Endodermal cell (in vitro differentiated cells): Measurements from ENCODE around the gene GAS7. TPM values are rescaled to one million over a fixed set of nuclear protein-coding genes. Genes with fewer than 3 reads are reported as not detected.

ENCODE experiments used
- DNase-seq: peaks from one replicate; pipeline ENCODE4 v3.0.0-alpha.2; 2017
- H3K27ac ChIP-seq: 2 replicates; pipeline ENCODE4 v1.5.1; 2013; ENCODE audit warnings: mild to moderate bottlenecking, low read depth, low read length, moderate library complexity
- H3K27me3 ChIP-seq: 2 replicates; pipeline ENCODE4 v1.6.1; 2013; ENCODE audit warnings: mild to moderate bottlenecking, low read length, moderate library complexity; ENCODE audit not compliant: insufficient read depth, control insufficient read depth, poor library complexity, severe bottlenecking
- H3K36me3 ChIP-seq: 2 replicates; pipeline ENCODE4 v1.7.0; 2013; ENCODE audit warnings: mild to moderate bottlenecking, low read length, moderate library complexity; ENCODE audit not compliant: control insufficient read depth, insufficient read depth
- H3K4me1 ChIP-seq: one replicate; pipeline ENCODE4 v1.7.0; 2013; ENCODE audit warnings: low read length; ENCODE audit not compliant: control insufficient read depth, insufficient read depth
- H3K4me3 ChIP-seq: 2 replicates; pipeline ENCODE4 v1.5.1; 2013; ENCODE audit warnings: mild to moderate bottlenecking, low read length, moderate library complexity
- H3K9ac ChIP-seq: 2 replicates; pipeline ENCODE4 v1.6.1; 2013; ENCODE audit warnings: mild to moderate bottlenecking, low read length, moderate library complexity; ENCODE audit not compliant: poor library complexity, severe bottlenecking; ENCODE audit errors: extremely low read depth
- H3K9me3 ChIP-seq: 2 replicates; pipeline ENCODE4 v1.6.1; 2013; ENCODE audit warnings: mild to moderate bottlenecking, low read length, moderate library complexity; ENCODE audit not compliant: control insufficient read depth
- H3K27ac Mint-ChIP-seq: 2 replicates; pipeline ENCODE4 v1.8.0; 2020; ENCODE audit warnings: mixed read lengths
- H3K27me3 Mint-ChIP-seq: 2 replicates; pipeline ENCODE4 v1.8.0; 2021; ENCODE audit warnings: mild to moderate bottlenecking, mixed read lengths; ENCODE audit not compliant: insufficient read depth
- H3K36me3 Mint-ChIP-seq: 2 replicates; pipeline ENCODE4 v1.8.0; 2020; ENCODE audit warnings: low read depth, mixed read lengths
- H3K4me1 Mint-ChIP-seq: 2 replicates; pipeline ENCODE4 v1.8.0; 2020; ENCODE audit warnings: mixed read lengths
- H3K4me3 Mint-ChIP-seq: 2 replicates; pipeline ENCODE4 v1.8.0; 2020; ENCODE audit warnings: mild to moderate bottlenecking, moderate library complexity, mixed read lengths
- H3K9me3 Mint-ChIP-seq: 2 replicates; pipeline ENCODE4 v1.8.0; 2020; ENCODE audit warnings: mild to moderate bottlenecking, mixed read lengths
- CTCF ChIP-seq: fragments of 200-600 bp; sonication (generic); conservative IDR thresholded peaks from 2 replicates; pipeline ENCODE4 v1.5.0; 2021; ENCODE audit warnings: antibody characterized with exemption, mild to moderate bottlenecking
- WGBS, 2 experiments: methylation state at CpG; one replicate each; pipeline versions ENCODE4 v1.1.5 to v1.1.7; 2013; ENCODE audit warnings: missing lambda C conversion rate in 2 of 2, mixed read lengths in 1 of 2; ENCODE audit not compliant: insufficient coverage in 1 of 2, insufficient read length in 1 of 2; 5-methylcytosine and 5-hydroxymethylcytosine counted together
- total RNA-seq, 2 donors: library from RNA; stranded (reverse); fragmentation: NEBNext Ultra II Directional in 1 of 2; extraction: Animal tissue kit (Norgen Biotek cat#: 25700) in 1 of 2; gene quantifications; 2 replicates in 1 of 2; 3 replicates in 1 of 2; pipeline ENCODE4 v1.2.1, GENCODE V29; 2021

The GAS7 gene
- total RNA-seq, 2 donors from 2014 or later, result 8.6 to 14.7 TPM

- Histone ChIP-seq H3K4me3 (no peak overlapping the region), H3K9ac (no peak overlapping the region), H3K4me1 (peaks cover 15% of the 10 kb centered on the region), H3K27ac (no peak overlapping the region), H3K9me3 (no peaks in the 10 kb centered on the region), H3K27me3 (no peaks in the 10 kb centered on the region), H3K36me3 (no peaks in the 10 kb centered on the region)
- Mint-ChIP-seq H3K9me3 (no peaks in the 10 kb centered on the region), H3K27ac (peak overlapping the region; percentile 91), H3K4me3 (no peak overlapping the region), H3K36me3 (no peaks in the 10 kb centered on the region), H3K27me3 (no peaks in the 10 kb centered on the region), H3K4me1 (peaks cover 21% of the 10 kb centered on the region)
- no peak for TF ChIP-seq CTCF
- WGBS, 2 experiments, result 74 to 78% methylated on average over 5 to 19 of the region's 19 CpGs
- peak; percentile 69 for DNase-seq
Measured at GRCh38 chr17:10127819-10128425, 70.5 kb downstream of the GAS7 start.

GRCh38 chr17:10126616-10127501, 71.5 kb downstream of the GAS7 start:
- Histone ChIP-seq H3K4me3 (no peak overlapping the region), H3K4me1 (peaks cover 15% of the 10 kb centered on the region), H3K9ac (peak overlapping the region; percentile 21), H3K36me3 (no peaks in the 10 kb centered on the region), H3K9me3 (no peaks in the 10 kb centered on the region), H3K27ac (peak overlapping the region; percentile 19), H3K27me3 (no peaks in the 10 kb centered on the region)
- no peaks in the 10 kb centered on the region for H3K27me3 Mint-ChIP-seq
- 78 to 84% methylated on average over 11 to 16 of the region's 16 CpGs for WGBS, 2 experiments
- no peaks in the 10 kb centered on the region for H3K36me3 Mint-ChIP-seq
- H3K4me3 Mint-ChIP-seq, result peak overlapping the region; percentile 1
- no peak for TF ChIP-seq CTCF
- H3K9me3 Mint-ChIP-seq, result no peaks in the 10 kb centered on the region
- H3K27ac Mint-ChIP-seq, result peak overlapping the region; percentile 91
- H3K4me1 Mint-ChIP-seq, result peaks cover 28% of the 10 kb centered on the region
- peak; percentile 79 for DNase-seq

- no peak for TF ChIP-seq CTCF
- Histone ChIP-seq H3K9ac (peak overlapping the region; percentile 21), H3K9me3 (no peaks in the 10 kb centered on the region), H3K4me3 (no peak overlapping the region), H3K27ac (no peak overlapping the region), H3K4me1 (peaks cover 15% of the 10 kb centered on the region), H3K36me3 (no peaks in the 10 kb centered on the region), H3K27me3 (no peaks in the 10 kb centered on the region)
- Mint-ChIP-seq H3K27ac (peak overlapping the region; percentile 83), H3K36me3 (no peaks in the 10 kb centered on the region), H3K9me3 (no peaks in the 10 kb centered on the region), H3K4me3 (peak overlapping the region; percentile 1), H3K27me3 (no peaks in the 10 kb centered on the region), H3K4me1 (peaks cover 31% of the 10 kb centered on the region)
- WGBS, 2 experiments, result 70 to 80% methylated on average over 8 to 18 of the region's 18 CpGs
- no peak for DNase-seq
Measured at GRCh38 chr17:10126276-10126615, 72.2 kb downstream of the GAS7 start.
